HG03575 (cell line): ENCODE measurements around the gene CYP46A1.

Experiments used
- ATAC-seq: cut with Tn5 transposase; IDR thresholded peaks from one replicate; pipeline ENCODE4 v1.9.1; 2021; ENCODE audit not compliant: unreplicated experiment, insufficient number of reproducible peaks, low FRiP score; ENCODE audit errors: extremely low read depth

CYP46A1 gene

DNA sequence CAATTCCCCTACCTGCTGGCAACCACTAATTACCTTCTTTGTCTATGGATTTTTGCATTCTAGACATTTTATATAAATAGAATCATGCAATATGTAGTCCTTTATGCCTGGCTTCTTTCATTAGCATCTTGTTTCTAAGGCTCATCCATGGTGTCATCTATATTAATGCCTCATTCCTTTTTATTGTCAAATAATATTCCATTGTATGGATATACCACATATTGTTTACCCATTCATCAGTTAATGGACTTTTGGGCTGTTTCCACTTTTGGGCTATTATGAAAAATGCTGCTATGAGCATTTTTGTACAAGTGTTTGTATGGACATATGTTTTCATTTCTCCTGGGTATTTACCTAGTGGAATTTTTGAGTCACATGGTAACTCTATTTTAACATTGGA, 18.0 kb downstream of the CYP46A1 start:
- ATAC-seq: no peak

DNA sequence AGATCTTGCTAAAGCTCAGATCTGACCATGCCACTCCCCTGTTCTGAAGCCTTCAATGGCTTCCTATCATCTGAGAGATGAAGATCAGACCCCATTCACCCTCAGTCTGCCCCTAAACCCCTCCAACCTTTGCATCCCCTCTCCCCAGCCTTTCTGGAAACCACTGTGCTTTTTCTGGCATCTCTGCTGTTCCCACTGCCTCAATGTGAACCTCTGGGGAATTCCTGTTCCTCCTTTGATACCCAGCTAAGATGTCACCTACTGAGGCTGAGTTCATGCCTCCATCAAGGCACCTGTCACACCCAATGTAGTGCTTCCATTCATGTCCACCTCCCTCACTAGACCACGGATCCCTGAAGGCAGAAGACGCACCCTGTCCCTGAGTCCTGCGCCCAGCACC, 19.3 kb downstream of the CYP46A1 start:
- ATAC-seq: no peak

DNA sequence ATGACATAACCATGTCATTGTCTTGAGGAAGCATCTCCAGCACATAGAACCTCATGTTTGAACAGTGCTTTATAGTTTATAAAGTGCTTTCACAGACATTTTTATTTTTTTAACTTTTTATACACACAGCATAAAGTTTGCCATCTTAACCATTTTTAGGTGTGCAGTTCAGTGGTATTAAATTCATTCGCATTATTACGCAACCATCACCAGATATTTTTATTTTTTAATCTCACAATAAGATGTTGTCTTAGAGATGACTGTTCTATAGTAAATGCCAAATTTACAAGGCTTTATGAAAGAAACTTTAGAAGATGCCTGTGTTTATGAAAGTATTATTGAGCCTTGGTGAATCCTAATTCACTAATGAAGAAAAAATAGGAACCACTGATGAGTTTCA, 19.9 kb downstream of the CYP46A1 start:
- no peak for ATAC-seq

DNA sequence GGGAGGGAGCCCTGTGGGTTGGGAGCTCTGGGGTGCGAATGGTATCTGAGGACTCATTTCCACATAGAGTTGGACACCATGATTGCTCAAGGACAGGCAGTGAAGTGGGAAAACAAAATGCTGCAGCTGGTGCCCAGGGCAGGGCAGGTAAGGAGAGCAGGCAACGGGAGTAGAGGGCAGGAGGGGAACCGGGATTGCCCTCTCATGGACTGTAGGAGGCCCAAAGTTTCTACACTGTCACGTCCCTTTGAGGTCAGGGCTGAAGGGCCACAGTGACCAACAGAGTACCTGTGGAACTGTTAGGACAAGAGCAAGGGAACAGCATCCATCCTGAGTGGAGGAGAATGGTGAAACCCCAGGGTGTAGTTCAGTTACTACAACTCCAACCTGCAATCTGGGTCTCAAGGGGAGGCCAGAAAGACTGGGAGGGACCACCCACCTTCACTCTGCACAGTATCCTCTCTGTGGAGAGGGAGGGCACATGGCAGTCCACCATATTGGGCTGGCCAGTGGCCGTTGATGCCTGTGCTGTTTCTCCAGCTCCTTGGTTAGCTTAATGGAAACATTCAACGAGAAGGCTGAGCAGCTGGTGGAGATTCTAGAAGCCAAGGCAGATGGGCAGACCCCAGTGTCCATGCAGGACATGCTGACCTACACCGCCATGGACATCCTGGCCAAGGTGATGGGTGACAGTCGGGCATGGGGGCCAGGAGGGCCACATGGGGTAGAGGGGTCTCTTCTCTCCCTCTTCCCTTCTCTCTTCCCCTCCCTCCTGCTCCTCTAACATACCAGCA, 22.2 kb downstream of the CYP46A1 start:
- no peak for ATAC-seq

- ATAC-seq: no peak
These were observed 23.3 kb downstream of the CYP46A1 start for GRCh38 chr14:99707420-99707819.

GRCh38 chr14:99707921-99708320, 23.8 kb downstream of the CYP46A1 start:
- ATAC-seq: no peak

DNA sequence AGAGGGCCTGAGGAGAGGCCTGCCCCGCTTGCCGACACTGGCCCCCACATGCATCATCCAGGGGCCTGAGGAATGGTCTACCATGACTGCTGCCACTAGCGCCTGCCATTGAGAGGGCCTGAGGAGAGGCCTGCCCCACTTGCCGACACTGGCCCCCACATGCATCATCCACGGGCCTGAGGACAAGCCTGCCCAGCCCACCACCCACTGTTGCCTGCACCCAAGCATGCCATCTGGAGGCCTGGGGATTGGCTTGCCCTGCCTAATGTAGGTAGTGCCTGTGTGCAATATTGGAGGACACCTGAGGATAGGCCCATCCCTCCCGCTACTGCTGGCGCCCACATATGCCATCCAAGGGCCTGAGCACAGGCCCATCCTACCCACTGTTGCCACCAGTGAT, 24.4 kb downstream of the CYP46A1 start:
- no peak for ATAC-seq

DNA sequence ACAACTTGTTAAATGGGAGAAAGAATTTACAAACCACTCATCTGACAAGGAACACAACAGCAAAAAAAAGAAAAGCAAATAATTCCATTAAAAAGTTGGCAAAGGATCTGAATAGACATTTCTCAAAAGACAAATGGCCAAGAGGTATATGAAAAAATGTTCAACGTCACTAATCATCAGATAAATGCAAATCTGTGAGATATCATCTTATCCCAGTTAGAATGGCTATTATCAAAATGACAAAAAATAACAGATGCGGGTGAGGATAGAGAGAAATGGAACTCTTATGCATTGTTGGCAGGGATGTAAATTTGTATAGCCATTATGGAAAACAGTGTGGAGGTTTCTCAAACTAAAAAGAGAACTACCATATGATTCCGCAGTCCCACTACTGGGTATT, 29.9 kb downstream of the CYP46A1 start:
- no peak for ATAC-seq

DNA sequence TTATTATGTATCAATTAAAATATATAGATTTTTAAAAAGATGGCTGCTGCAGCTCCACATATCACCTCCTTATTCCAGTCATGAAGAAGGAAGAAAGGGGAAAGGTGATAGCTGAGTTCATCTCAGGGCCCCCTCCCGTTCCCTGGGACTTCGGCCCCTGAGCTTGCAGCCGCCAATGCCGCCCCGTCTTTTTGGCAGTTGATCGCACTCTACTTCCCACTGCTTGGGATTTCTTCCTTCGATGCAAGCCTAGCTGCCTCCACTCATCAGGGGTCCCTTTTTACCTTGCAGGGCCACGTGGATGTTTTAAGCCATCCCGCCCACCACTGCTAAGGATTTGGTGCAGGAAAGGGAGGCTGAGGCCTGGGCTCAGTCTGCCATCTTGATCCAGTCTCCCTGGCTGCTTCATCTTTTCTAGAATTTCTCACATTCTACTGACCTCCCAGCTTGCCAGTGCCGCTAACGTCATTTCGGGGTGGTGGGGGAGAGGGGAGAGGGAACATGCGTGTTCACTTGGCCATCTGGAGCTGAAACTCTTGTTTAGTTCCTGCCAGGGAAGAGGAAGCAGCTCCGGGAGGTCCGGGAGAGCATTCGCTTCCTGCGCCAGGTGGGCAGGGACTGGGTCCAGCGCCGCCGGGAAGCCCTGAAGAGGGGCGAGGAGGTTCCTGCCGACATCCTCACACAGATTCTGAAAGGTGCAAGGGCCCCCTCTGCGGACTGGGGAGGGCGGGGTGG, 31.3 kb downstream of the CYP46A1 start:
- no peak for ATAC-seq

DNA sequence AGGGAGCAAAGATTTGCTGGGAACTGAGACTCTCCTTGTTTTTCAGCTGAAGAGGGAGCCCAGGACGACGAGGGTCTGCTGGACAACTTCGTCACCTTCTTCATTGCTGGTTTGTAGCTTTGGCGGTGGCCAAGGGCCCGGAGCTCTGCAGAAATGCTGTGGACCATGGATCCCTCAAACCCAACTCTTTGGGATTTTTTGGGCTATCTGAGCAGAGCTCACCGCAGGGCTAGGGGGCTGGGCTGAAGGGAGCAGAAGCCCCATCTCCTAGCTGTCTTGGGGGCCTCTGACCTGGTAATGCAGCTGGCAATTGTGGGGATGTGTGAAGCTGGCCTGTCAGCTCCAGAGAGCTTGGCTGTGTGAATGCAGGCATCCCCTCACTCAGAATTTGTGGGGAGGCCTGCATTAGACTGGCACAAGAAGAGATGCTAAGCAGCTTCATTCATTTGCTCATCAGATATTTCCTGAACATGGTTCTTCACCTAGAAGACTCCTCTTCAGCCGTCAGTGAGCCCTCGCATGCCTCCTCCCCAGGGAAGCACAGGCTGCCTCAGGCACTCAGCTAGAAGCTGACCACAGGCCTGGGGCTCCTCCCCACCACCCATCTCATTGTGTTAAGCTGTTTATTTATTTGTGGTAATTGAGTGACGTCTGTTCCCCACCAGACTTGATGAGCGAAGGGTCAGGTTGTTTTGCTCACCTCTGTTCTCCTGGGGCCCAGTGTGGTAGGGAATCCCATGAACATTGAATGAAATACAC, 32.2 kb downstream of the CYP46A1 start:
- no peak for ATAC-seq

GRCh38 chr14:99716850-99717681, 33.0 kb downstream of the CYP46A1 start:
- ATAC-seq: no peak

- ATAC-seq: no peak
These were observed 33.5 kb downstream of the CYP46A1 start for GRCh38 chr14:99717682-99718013.

DNA sequence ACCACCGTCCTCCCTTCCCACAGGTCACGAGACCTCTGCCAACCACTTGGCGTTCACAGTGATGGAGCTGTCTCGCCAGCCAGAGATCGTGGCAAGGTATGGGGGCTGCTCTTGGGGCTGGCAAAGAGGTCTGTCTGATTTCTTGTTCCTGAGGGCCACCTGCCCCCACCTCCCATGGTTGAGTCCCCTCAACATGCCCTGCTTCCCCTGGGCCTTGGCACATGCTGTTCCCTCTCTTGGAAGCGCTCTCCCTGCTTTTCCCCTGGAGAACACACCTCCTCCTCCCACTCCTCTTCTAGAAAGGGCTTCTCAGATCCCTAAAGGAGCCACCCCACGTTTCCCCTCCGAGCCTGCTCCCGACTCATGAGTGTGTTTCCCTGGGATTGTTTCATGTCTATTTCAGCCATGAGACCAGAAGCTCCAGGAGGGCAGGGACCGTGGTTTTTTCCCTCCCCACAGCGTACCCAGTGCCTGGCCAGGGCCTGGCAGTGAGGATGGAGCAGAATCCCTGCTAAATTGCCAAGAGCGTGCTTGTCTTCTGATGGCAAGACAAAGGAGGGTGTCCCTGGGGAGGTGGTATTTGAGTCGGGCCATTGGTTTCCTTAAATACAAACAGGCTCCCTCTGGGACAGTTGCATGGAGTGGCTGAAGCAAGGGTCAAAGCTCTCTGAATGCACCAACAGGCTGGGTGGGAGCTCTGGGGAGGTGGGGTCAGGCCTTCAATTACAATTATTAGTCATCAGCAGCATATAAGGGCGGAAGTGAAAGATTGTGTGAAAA, 34.1 kb downstream of the CYP46A1 start:
- ATAC-seq: peak; percentile 57

GRCh38 chr14:99718811-99719192, 34.7 kb downstream of the CYP46A1 start:
- ATAC-seq: peak; percentile 18

DNA sequence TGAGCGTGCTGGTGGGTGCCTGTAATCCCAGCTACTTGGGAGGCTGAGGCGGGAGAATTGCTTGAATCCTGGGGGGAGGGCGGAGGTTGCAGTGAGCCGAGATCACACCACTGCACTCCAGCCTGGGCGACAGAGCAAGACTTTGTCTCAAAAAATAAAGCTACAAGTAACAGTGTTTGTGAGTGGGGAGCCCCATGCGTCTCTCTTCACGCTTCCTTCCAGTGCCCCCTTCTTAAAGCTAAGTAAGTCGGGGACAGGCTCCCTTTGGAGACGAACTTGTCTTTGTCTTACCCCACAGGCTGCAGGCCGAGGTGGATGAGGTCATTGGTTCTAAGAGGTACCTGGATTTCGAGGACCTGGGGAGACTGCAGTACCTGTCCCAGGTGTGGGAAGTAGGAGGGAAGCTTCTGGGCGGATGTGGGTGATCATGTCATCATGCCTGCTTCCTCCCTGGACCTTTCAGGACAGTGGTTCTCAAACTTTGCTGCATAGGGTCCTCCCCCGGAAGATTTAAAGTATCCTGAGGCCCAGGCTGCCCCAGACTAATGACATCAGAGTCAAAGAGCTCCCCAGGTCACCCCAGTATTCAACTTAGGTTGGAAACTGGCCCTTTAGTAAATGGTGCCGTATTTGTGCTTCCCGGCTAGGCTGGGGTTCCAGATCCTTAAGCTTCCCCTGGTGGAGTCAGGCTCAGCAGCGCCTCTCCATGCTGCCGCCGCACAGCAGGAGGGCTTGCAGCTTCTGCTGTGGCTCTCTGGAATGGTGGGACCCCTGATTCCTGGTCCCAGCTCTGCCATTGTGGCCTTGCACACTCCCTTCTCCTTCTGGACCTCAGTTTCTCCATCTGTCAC, 37.1 kb downstream of the CYP46A1 start:
- no peak for ATAC-seq

DNA sequence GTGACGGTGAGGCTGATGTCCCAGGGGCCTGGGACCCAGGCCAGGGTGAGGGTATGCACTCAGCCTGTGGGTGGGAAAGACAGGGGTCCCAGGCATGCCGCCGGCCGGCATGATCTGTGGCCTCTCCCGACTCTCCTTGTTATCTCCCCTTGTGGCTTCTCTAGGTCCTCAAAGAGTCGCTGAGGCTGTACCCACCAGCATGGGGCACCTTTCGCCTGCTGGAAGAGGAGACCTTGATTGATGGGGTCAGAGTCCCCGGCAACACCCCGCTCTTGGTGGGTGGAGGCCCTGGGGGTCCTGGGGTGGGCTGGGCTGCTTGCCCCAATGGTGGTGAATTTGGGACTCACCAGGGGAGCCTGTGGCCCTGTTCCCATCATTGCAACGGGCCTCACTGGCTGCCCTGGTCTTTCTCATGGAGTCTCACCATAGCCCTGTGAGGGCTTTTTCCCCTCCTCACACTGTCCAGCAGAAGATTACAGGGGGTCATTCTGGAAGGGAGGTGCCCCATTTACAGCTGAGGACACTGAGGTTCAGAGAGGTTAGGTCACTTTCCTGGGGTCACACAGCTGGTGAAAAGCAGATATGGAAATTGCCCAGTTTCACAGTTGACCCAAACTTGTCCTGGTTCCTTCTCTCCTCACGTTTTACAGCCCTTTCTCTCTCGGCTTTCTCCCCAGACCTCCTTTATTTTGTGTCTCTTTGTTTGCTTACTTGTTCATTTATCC, 37.9 kb downstream of the CYP46A1 start:
- ATAC-seq: no peak

DNA sequence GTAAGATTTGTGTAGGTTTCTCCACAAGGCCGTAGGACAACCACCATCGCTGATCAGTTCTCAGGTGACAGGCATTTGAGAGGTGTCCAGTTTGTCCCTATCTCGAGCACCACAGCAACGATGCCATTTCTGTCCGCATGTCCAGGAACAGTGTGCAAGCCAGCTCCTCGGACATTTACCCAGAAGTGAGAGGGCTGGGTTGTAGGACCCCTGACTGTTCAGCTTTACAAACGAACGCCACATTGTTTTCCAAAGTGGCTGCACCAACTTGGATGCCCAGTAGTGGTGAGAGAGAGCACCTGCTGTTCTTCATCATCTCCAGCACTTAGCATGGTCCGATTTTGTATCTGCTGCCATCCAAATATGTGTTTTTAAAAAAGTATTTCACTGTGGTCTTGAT, 38.6 kb downstream of the CYP46A1 start:
- no peak for ATAC-seq
